GM10847 (cell line): ENCODE results near the gene RUNDC3A.

Experiments used
- POLR2A ChIP-seq: IDR thresholded peaks from 2 replicates; pipeline ENCODE4 v1.6.1; 2011; ENCODE audit not compliant: insufficient read length; ENCODE audit errors: extremely low read depth

Gene RUNDC3A

GRCh38 chr17:44310609-44311376, 2.4 kb downstream of the RUNDC3A start:
- TF ChIP-seq POLR2A = no peak

DNA sequence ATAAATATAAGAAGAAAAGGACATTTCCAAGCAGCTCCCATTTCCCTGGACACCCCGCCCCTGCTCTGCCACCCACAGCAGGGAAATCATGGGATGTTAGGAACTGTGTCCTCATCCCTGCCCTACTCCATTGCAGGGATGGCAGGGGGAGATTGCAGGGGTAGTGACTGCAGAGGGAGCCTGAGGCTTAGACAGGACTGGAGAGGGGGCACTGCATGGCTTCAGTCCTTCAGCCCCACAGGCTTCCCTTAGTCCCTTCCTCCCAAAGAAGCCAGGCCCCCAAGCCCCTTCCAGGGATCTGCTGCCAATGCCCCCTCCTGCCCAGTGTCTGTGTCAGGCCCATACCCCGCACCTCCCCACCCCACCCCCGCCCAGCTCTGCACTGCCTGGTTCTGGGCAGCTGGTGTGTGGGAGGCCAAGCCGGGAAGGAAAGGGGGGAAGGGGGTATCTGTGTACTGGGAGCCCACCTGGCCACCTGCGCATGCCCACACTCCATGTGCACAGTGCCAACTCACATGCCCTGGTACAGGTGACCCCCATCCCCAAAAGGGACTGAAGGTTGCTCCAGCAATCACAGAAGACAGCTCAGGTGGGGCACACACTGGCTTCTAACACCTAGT, 3.3 kb downstream of the RUNDC3A start:
- no peak for TF ChIP-seq POLR2A

- no peak for TF ChIP-seq POLR2A
Measured at GRCh38 chr17:44312396-44313104, 4.1 kb downstream of the RUNDC3A start.

DNA sequence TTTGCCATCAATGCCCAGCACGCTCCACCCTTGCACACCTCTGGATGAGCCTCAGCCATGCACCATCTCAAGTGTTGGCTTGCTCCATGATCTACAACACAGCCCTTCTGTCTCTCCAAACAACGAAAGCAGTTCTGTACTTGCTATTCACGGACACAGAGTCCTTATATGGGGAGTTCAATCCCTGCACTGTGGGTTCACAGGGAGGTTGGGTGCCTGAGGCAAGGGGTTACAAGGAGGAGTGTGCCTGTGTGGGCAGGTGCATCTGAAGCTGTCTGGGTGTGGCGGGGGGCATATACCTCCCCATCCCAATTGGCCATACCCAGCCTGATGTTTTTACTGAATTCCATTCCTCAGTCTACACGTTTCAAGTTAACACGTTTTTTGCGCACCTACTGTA, 5.6 kb downstream of the RUNDC3A start:
- no peak for TF ChIP-seq POLR2A

GRCh38 chr17:44314524-44314868, 6.1 kb downstream of the RUNDC3A start:
- TF ChIP-seq POLR2A = no peak

- TF ChIP-seq POLR2A = no peak
Measured at GRCh38 chr17:44314869-44315661, 6.7 kb downstream of the RUNDC3A start.

DNA sequence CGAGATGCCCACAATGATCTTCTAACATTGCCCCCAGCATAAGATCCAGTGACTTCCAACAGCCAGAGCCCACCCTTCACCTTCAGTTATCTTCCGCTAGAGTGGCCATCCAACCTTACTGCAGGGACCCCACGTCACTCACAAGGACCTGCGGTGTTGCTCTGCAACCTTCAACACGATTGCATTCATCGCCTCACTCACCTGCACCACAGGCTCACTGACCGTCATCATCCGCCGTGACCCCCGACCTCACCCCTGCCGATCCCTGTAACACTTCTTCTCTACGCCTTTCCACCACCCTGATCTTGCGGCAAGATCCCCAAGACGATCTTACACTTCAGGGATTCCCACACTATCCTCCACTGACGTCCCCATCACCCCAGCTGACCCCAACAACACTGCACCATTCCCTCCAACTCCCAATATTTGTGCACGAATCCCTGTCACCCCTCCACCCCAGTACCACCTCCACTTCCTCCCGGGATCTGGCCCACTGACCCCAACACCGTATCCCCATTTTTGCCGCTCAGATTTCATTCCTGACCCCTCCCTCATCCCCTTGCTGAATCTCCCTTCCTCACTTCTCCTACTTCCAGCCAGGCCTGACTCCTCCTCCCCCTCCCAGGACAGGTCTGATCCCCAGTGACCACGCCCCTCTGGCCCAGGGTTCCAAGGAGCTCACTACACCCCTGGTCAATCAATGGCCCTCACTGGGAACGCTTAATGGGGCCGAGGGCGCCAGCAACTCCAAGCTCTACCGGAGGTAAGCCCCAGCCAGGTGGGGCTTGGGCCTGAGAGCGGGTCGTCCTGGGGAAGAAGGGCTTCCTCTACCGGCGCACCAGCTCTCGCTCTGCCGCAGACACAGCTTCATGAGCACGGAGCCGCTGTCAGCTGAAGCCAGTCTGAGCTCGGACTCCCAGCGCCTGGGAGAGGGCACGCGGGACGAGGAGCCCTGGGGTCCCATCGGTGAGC, 7.6 kb downstream of the RUNDC3A start:
- TF ChIP-seq POLR2A = no peak

DNA sequence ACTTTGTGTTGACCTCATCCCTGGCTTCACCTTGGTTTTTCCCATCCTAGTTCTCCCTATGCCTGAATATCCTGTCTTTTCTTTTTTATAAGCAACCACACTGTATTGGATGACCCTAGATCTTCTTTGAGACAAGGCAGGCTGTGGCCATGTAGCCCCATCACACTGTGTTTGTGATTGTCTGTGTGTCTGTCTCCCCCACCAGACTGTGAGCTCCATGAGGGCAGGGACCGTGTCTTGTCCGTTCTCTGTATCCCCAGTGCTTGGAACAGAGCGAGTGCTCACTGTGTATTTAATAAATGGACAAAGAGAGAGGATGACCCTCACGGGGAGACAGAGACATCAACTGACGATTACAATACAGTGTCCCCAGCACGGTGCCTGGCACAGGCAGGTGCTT, 9.1 kb downstream of the RUNDC3A start:
- TF ChIP-seq POLR2A = no peak

GRCh38 chr17:44318077-44318892, 9.9 kb downstream of the RUNDC3A start:
- TF ChIP-seq POLR2A = no peak

GRCh38 chr17:44320066-44320465, 11.7 kb downstream of the RUNDC3A start:
- no peak for TF ChIP-seq POLR2A

GRCh38 chr17:44321246-44322120, 13.1 kb downstream of the RUNDC3A start:
- no peak for TF ChIP-seq POLR2A

DNA sequence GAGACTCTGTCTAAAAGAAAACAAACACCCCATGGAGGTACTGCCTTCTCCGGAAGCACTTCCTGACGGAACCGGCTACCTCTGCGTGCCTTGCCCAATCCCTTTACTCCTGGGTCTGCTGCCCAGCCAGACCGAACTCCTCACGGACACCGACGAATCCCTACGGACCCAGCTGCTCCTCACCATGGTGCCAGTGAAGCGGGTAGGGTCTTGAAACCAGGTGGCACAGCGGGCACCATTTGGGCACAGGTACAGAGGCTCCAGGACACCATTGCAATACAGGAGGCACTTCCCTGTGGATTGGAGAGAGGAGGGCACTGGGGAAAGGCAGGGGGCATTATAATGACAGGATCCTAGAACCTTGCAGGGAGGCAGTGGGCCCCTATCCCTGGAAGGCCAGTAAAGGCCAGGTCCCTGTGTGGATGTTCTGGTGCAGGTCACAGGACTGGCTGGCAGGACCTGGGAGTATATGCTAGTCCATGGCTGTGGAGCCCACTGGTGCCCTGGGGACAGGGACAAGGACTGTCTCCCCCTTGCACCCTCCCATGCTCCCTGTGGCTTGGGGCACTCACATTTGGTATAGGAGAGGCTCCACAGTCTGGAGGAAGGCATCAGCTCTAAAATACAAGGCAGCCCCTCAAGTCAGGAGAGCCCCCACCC, 14.0 kb downstream of the RUNDC3A start:
- no peak for TF ChIP-seq POLR2A

DNA sequence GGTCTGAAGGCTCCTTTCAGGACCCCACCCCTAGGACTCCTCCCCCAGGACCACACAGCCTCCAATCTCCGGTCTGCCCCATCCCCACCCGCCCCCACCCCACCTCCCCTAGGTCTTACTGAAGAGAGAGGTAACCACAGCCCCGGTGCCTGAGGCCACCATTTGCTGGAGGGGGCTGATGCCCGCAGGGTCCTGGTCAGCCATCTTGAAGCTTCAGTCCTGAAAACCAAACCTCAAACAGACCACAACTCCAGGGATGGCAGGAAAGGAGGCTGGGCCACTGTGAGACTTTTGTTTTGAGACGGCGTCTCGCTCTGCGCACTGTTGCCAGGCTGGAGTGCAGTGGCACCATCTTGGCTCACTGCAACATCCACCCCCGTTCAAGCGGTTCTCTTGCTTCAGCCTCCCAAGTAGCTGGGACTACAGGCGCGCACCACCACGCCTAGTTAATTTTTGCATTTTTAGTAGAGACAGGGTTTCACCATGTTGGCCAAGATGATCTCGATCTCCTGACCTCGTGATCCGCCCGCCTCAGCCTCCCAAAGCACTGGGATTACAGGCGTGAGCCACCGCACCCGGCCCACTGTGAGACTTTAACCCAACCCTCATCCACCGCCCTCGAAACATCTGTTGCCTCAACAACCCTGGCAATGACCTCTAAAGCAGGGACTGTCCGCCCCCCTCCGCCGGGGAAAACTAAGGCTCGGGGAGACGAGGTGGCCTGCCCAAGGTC, 15.1 kb downstream of the RUNDC3A start:
- no peak for TF ChIP-seq POLR2A
